CD4-positive, alpha-beta T cell treated with Interleukin-15 for 4 hours (primary cell): ENCODE data around the gene NCKAP1.
"Not testable (repeated sequence)": the region's sequence is repeated elsewhere in the genome, so short reads cannot be mapped to it uniquely, and the experiment has no call there.

Experiments used
- DNase-seq: peaks from one replicate; pipeline ENCODE4 v3.0.0-alpha.2; 2020; ENCODE audit warnings: low spot score

Gene NCKAP1, protein sequence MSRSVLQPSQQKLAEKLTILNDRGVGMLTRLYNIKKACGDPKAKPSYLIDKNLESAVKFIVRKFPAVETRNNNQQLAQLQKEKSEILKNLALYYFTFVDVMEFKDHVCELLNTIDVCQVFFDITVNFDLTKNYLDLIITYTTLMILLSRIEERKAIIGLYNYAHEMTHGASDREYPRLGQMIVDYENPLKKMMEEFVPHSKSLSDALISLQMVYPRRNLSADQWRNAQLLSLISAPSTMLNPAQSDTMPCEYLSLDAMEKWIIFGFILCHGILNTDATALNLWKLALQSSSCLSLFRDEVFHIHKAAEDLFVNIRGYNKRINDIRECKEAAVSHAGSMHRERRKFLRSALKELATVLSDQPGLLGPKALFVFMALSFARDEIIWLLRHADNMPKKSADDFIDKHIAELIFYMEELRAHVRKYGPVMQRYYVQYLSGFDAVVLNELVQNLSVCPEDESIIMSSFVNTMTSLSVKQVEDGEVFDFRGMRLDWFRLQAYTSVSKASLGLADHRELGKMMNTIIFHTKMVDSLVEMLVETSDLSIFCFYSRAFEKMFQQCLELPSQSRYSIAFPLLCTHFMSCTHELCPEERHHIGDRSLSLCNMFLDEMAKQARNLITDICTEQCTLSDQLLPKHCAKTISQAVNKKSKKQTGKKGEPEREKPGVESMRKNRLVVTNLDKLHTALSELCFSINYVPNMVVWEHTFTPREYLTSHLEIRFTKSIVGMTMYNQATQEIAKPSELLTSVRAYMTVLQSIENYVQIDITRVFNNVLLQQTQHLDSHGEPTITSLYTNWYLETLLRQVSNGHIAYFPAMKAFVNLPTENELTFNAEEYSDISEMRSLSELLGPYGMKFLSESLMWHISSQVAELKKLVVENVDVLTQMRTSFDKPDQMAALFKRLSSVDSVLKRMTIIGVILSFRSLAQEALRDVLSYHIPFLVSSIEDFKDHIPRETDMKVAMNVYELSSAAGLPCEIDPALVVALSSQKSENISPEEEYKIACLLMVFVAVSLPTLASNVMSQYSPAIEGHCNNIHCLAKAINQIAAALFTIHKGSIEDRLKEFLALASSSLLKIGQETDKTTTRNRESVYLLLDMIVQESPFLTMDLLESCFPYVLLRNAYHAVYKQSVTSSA

DNA sequence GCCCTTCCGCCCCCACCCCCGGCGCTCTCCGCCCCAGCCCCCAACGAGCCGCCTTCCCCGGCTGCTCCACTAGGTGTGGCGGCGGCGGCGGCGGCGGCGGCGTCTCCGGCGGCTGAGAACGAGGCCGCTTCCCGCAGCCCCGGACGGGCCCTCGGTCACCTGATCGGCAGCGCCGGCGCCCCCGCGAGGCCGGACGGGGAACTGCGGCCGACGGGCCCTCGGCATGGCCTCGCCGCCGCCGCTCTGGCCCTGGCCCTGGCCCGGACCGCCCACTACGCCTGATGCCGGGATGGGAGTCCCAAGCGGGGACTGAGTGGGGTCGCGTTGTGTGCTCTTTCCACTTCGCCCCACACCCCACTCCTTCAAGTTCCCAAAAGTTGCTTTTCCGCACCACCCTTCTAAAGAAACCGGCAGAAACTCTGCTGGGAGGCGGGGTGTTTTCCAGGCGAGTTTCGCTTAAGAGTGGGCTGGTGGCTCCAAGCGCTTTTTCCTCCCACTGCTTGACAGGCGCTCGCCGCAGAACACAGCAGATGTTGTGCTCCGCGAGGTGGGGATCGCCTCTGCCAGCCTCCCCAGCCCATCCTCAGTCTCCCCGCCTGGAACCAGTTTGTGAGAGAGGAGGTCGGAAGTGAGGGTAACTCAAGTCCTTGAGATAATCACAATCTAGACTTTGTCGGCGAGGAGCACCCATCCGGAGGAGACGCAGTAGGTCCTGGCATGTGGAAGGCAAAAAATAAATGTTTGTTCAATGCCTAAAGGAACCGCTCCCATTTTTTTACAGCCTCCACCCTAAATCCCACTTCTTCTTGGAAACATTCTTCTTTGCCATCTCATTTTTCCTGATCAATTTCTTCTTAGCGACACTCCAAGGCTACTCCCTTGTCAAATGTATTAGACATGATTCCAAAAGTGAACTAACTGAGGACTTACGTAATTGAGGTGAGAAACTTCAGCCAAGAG, at the start of gene NCKAP1:
TSS of gene NCKAP1 (minus strand) at position 117 of the 960 bp plus-strand sequence. CDS start 358 bp downstream, outside the sequence.
- peak; percentile 84 for DNase-seq

DNA sequence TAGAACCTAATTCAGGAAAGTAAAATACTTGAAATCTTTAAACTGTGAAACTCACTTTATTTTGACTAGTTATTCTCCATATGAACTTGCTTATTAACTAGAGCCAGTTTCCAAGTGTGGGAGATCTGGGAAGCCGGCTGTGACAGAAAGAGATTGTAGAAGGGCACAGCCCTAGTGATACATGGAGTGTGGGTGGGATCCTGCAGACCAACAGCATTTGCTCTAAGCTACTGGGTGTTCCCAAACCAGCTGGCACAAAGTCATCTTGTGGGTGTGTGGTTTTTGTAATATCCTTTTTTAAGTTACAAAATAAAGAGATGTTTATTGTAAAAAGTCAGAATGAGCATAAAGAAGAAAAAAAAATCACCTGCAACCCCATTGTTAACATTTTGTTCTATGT, 43.7 kb upstream of the NCKAP1 start:
- DNase-seq = no peak

- peak; percentile 6 for DNase-seq
These were observed 41.0 kb upstream of the NCKAP1 start for GRCh38 chr2:183079139-183079775.

- peak; percentile 87 for DNase-seq
These were observed 40.3 kb upstream of the NCKAP1 start, which contains the start of gene DUSP19 for GRCh38 chr2:183078464-183079138. TSS of gene DUSP19 (plus strand) at chr2:183078747. CDS start at chr2:183078934, 187 bp downstream.

DNA sequence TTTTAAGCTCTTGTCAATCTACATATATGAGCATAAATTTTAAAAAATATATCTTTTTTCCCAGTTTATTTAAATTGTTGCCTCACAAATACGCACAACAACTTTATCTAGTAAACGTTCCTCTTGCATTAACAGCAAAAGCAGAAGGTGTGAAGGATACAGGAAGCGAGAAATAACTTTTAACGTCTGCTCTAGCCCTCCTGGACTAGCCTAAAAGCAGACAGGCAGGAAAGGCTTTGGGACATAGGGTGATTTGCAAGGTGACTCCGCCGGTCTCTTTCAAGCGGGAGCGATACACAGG, 39.9 kb upstream of the NCKAP1 start:
- peak; percentile 20 for DNase-seq

GRCh38 chr2:183072177-183072576, 33.9 kb upstream of the NCKAP1 start:
- no peak for DNase-seq

DNA sequence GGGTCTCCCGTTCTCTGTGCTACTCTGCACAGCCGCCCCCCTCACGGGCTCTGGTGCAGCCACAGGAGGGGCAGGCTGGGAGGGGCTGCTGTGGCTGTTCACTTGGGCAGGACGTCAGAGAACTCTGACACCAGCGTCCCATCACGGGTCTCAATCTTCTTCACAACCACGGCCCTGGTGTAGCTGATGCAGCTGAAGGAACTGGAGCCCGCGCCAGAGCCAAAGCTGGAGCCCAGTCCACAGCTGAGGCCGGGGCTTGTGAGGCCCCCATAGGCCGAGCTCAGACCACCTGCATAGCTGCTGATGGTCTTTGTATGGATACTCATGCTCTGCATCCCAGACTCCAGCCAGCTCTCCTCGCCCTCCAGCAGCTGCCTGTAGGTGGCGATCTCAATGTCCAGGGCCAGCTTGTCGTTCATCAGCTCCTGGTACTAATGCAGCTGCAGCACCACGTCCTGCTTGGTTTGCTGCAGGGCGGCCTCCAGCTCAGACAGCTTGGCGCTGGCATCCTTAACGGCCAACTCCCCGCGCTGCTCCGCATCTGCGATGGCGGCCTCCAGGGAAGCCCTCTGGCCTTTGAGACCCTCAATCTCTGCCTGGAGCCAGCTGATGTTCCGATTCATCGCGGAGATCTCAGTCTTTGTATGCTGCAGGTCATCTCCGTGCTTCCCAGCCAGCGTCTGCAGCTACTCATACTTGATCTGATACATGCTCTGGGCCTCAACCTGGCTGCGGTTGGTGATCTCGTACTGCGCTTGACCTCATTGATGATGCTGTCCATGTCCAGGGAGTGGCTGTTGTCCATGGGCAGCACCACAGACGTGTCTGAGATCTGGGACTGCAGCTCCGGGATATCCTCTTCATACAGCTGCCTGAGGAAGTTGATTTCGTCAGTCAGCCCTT, 32.9 kb upstream of the NCKAP1 start:
- no peak for DNase-seq

DNA sequence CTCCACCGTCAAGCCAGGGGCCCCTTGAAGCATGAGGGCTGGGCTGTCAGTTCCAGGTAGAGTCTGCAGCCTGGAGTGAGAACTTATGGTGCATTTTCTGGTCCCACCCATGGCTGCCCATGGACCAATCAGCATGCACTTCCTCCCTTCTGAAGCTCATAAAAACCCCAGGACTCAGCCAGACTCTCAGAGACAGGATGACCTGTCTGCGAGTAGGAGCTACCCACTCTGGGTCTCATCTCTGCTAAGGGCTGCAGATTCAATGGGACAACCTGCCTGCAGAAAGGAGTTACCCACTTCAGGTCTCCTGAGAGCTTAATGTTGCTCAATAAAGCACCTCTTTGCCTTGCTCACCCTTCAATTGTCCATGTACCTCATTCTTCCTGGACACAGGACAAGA, 30.9 kb upstream of the NCKAP1 start:
- no peak for DNase-seq

DNA sequence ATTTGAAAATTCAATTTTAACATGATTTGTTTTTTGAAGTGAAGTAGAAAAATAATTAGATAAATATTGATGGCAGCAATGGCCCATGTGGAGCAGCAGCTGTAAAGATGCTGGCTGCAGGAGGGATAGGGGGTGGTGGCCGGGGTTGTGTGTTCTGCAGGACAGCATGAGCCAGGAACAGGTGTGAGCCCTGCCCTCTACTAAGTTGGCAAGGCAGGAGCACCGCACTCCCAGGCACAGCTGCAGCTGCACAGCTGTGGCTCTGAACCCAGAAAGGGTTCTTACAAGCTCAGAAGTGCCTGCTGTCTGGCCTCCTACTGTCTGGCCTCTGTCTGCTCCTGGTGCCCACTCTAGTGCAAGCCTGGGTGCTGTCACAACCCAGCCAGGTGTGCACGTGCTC, 30.3 kb upstream of the NCKAP1 start:
- DNase-seq = no peak

DNA sequence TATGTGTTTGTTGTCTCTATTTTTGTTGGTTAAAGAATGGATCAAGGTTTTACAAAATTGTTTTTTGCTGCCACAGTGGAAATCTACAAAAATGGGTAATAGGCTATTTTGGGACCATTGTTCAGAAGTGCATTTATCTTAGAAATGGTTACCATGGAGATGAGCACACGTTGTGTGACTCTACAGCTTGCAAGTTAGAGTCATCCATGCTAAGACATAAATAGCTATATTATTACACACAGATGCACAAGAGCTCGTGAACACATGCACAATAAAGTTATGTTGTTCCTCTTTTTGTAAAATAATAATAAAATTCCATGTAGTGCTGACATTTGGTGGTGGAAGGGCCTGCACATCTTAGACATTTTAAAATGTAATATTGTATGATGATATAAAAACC, 24.8 kb upstream of the NCKAP1 start:
- no peak for DNase-seq

DNA sequence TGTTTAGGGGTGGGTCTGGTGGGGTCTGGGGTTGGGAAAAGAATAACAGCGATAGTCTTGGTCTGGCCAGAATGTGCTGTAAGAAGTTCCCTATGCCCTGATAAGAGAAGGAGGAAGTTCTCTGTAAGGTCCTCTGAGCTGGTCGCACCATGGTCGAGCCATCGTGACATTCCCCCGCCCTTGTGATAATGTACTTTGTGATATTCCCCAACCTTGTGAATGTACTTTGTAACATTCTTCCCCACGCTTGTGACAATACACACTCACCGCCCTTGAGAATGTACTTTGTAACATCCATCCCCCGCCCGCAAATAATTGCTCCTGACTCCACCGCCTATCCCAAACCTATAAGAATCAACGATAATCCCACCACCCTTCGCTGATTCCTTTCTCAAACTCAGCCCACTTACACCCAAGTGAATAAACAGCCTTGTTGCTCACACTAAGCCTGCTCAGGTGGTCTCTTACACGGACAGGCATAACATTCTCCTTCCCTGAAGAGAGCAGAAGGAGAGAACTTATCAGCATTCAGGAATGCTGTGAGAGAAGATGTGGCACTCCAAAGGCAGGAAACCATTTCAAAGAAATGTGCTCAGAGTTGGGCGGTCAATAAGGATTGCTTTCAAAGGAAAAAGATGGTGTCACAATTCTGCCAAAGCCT, 22.4 kb upstream of the NCKAP1 start:
- DNase-seq = no peak

GRCh38 chr2:183059561-183059960, 21.3 kb upstream of the NCKAP1 start:
- DNase-seq = no peak

DNA sequence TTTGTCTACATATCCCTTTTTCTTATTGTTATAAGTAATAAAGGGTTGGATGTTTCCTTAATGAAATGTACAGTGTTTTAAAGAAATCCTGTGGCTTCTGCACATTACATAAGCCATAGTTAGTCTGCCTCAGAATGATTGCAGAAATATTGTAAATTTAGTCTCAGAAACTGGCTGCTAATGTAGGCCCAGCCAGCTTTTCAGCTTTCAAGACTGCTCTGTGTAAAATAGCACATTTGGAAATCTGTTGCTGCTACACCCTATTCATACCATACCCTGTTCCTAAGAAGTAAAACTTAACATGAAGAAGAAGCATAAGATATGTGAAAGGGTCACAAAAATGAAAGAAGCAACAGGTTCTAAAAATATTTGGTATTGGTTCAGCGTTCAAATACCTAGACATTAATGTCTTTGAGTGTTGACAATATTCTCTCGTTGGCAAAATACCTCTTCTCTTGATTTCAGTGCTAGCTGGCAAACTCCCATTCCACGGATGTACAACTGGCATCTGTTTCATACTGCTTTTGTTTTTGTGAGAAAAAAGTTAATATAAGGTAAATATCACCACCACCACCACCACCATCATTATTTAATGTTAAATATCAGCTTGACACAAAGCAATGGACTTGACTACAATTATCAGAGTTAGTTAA, 19.2 kb upstream of the NCKAP1 start:
- DNase-seq = no peak

GRCh38 chr2:183049420-183049819, 11.2 kb upstream of the NCKAP1 start:
- no peak for DNase-seq

DNA sequence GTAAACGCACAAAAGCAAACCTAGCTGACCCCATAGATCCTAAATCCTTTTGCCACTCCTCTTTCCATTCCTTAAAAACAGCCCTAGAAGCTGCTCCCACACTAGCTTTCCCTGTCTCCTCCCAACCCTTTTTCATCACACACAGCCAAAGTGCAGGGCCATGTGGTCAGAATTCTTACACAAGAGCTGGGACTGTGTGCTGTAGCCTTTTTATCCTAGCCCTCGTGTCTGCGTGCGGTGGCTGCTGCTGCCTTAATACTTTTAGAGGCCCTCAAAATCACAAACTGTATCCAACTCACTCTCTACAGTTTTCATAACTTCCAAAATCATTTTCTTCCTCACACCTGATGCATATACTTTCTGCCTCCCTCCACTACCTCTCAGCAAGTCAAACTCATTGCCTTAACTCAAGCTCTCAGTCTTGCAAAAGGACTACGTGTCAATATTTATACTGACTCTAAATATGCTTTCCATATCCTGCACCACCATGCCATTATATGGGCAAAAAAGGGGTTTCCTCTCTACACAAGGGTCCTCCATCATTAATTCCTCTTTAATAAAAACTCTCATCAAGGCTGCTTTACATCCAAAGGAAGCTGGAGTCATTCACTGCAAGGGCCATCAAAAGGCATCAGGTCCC, 9.3 kb upstream of the NCKAP1 start:
- DNase-seq = not testable (repeated sequence)

GRCh38 chr2:183043580-183043979, 5.3 kb upstream of the NCKAP1 start:
- not testable (repeated sequence) for DNase-seq

DNA sequence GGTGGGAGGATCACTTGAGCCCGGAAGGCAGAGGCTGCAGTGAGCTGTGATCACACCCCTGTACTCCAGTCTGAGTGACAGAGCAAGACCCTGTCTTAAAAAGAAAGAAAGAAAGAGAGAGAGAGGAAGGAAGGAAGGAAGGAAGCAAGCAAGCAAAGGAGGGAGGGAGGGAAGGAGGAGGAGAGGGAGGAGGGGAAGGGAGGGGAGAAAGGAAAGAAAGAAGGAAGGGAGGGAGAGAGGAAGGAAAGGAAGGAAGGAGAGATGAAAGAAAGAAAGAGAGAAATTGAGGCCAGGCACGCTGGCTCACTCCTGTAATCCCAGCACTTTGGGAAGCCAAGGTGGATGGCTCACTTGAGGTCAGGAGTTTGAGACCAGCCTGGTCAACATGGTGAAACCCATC, 2.3 kb upstream of the NCKAP1 start:
- no peak for DNase-seq
